ENCODE results near the gene KLF15. TPM values are rescaled to one million over a fixed set of nuclear protein-coding genes. Genes with fewer than 3 reads are reported as not detected.

The KLF15 gene
- total and polyA plus RNA-seq, 2 donors (not counting 1 experiment from before 2014, with no cell fraction given): 0.10 to 2.2 TPM

DNA sequence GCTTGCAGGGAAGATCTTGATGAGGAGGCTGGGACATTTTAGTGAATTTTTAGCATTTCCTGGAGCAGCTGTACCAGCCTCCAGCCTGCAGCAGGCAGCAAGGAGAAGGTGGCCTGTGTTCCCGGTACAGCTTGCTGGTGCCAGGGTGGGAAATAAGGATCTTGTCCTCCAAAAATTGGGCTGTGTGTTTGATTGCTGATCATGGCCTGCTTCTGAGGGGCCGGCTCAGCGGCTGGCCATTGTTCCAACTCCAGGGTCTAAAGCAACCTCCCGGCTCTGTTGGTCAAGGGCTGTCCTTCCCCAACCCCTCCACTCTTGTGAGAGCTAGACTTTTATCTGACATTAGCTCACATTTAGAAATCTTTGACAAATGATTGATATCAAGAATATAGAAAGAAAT is 42.5 kb upstream of the KLF15 start:
- no peaks in the 10 kb centered on the region for H3K36me3 ChIP-seq (replicated peaks in 1 of 2; ENCODE audit: control extremely low read depth in 1 of 2, control insufficient read depth in 1 of 2, extremely low read depth in 1 of 2, insufficient read depth in 2 of 2, low read length in 1 of 2)
- CTCF ChIA-PET: no interaction called here
- H3K27me3 ChIP-seq (replicated peaks in 1 of 4; ENCODE audit: control extremely low read depth in 1 of 4, control insufficient read depth in 3 of 4, insufficient read depth in 4 of 4, low read length in 3 of 4): peaks cover 0 to 5% (median 0%) of the 10 kb centered on the region in 4 experiments
- no peak overlapping the region for H2AFZ ChIP-seq (ENCODE audit: insufficient read depth, low read depth, low read length, poor library complexity, severe bottlenecking)
- no peak overlapping the region for H3K27ac ChIP-seq (ENCODE audit: low read length in 2 of 2)
- H3K4me3 Mint-ChIP-seq: no peak overlapping the region
- H3K9me3 ChIP-seq (ENCODE audit: control extremely low read depth in 1 of 3, control insufficient read depth in 2 of 3, insufficient read depth in 1 of 3, low read length in 2 of 3): peaks cover 0 to 33% (median 9%) of the 10 kb centered on the region in 3 donors
- ATAC-seq (ENCODE audit: low read depth): no peak
- 100% methylated on average over 3 of the region's 4 CpGs for WGBS (ENCODE audit: insufficient coverage)
- POLR2A ChIA-PET: no interaction called here
- DNase-seq: no peak
- H3K9me3 Mint-ChIP-seq (ENCODE audit: insufficient read depth): peaks cover 8% of the 10 kb centered on the region
- peaks cover 5% of the 10 kb centered on the region for H3K4me1 Mint-ChIP-seq
- H3K4me1 ChIP-seq (ENCODE audit: control insufficient read depth in 2 of 2, insufficient read depth in 2 of 2, low read length in 2 of 2): no peaks in the 10 kb centered on the region
- no peak for TF ChIP-seq EZH2 (IDR thresholded peaks at IDR 0.05; ENCODE audit: borderline replicate concordance, insufficient read depth, low read depth, low read length, poor library complexity, severe bottlenecking)
- TF ChIP-seq, protein P1, sequence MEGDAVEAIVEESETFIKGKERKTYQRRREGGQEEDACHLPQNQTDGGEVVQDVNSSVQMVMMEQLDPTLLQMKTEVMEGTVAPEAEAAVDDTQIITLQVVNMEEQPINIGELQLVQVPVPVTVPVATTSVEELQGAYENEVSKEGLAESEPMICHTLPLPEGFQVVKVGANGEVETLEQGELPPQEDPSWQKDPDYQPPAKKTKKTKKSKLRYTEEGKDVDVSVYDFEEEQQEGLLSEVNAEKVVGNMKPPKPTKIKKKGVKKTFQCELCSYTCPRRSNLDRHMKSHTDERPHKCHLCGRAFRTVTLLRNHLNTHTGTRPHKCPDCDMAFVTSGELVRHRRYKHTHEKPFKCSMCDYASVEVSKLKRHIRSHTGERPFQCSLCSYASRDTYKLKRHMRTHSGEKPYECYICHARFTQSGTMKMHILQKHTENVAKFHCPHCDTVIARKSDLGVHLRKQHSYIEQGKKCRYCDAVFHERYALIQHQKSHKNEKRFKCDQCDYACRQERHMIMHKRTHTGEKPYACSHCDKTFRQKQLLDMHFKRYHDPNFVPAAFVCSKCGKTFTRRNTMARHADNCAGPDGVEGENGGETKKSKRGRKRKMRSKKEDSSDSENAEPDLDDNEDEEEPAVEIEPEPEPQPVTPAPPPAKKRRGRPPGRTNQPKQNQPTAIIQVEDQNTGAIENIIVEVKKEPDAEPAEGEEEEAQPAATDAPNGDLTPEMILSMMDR (IDR thresholded peaks at IDR 0.05): no peak
- H3K27me3 Mint-ChIP-seq: peaks cover 28% of the 10 kb centered on the region
- H3K9ac ChIP-seq (ENCODE audit: low read length): no peak overlapping the region
- no peak overlapping the region for H3K27ac Mint-ChIP-seq
- intact Hi-C loops (cut with micrococcal nuclease): no loop called here
- no peaks in the 10 kb centered on the region for H3K79me2 ChIP-seq (ENCODE audit: control insufficient read depth, insufficient read depth, low read length)
- H4K20me1 ChIP-seq (ENCODE audit: control insufficient read depth, insufficient read depth, low read length, poor library complexity, severe bottlenecking): no peaks in the 10 kb centered on the region
- no peak overlapping the region for H3K4me2 ChIP-seq (replicated peaks; ENCODE audit: low read depth, low read length, poor library complexity, severe bottlenecking)
- no peak overlapping the region for H3K4me3 ChIP-seq (ENCODE audit: control extremely low read depth in 1 of 5, extremely low read depth in 1 of 5, insufficient read depth in 1 of 5, low read depth in 2 of 5, low read length in 4 of 5)

DNA sequence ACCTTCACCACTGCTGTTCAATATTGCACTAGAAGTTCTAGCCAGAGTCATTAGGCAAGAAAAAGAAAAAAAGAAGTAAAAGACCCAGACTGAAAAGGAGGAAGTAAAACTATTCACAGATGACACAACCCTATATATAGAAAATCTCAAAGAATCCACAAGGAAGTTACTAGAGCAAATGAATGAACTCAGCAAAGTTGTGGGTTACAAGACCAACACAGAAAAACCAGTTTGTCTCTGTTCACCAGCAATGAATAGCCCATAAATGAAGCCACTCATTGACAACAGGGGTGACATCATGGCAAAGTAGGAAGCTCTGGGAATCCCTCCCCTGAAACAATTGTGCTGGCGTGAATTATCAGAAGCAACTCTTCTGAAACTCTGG is 42.1 kb upstream of the KLF15 start:
- no peak for DNase-seq
- no peak overlapping the region for H3K27ac ChIP-seq (ENCODE audit: low read length in 2 of 2)
- no peak for ATAC-seq (ENCODE audit: low read depth)
- H3K9ac ChIP-seq (ENCODE audit: low read length): no peak overlapping the region
- no CpG with 5 or more reads among the region's 1 CpG for WGBS (ENCODE audit: insufficient coverage)
- no peak for TF ChIP-seq EZH2 (IDR thresholded peaks at IDR 0.05; ENCODE audit: borderline replicate concordance, insufficient read depth, low read depth, low read length, poor library complexity, severe bottlenecking)
- TF ChIP-seq, protein P1 (IDR thresholded peaks at IDR 0.05): no peak
- peaks cover 0 to 7% (median 0%) of the 10 kb centered on the region in 4 experiments for H3K27me3 ChIP-seq (replicated peaks in 1 of 4; ENCODE audit: control extremely low read depth in 1 of 4, control insufficient read depth in 3 of 4, insufficient read depth in 4 of 4, low read length in 3 of 4)
- intact Hi-C loops (cut with micrococcal nuclease): no loop called here
- no peaks in the 10 kb centered on the region for H3K79me2 ChIP-seq (ENCODE audit: control insufficient read depth, insufficient read depth, low read length)
- H4K20me1 ChIP-seq (ENCODE audit: control insufficient read depth, insufficient read depth, low read length, poor library complexity, severe bottlenecking): no peaks in the 10 kb centered on the region
- H3K27me3 Mint-ChIP-seq: peaks cover 28% of the 10 kb centered on the region
- POLR2A ChIA-PET: no interaction called here
- peaks cover 8% of the 10 kb centered on the region for H3K9me3 Mint-ChIP-seq (ENCODE audit: insufficient read depth)
- H3K4me3 ChIP-seq (ENCODE audit: control extremely low read depth in 1 of 5, extremely low read depth in 1 of 5, insufficient read depth in 1 of 5, low read depth in 2 of 5, low read length in 4 of 5): no peak overlapping the region
- no peak overlapping the region for H2AFZ ChIP-seq (ENCODE audit: insufficient read depth, low read depth, low read length, poor library complexity, severe bottlenecking)
- peaks cover 5% of the 10 kb centered on the region for H3K4me1 Mint-ChIP-seq
- CTCF ChIA-PET: no interaction called here
- H3K9me3 ChIP-seq (ENCODE audit: control extremely low read depth in 1 of 3, control insufficient read depth in 2 of 3, insufficient read depth in 1 of 3, low read length in 2 of 3): peaks cover 0 to 33% (median 9%) of the 10 kb centered on the region in 3 donors
- H3K4me1 ChIP-seq (ENCODE audit: control insufficient read depth in 2 of 2, insufficient read depth in 2 of 2, low read length in 2 of 2): no peaks in the 10 kb centered on the region
- no peak overlapping the region for H3K4me2 ChIP-seq (replicated peaks; ENCODE audit: low read depth, low read length, poor library complexity, severe bottlenecking)
- H3K4me3 Mint-ChIP-seq: no peak overlapping the region
- H3K36me3 ChIP-seq (replicated peaks in 1 of 2; ENCODE audit: control extremely low read depth in 1 of 2, control insufficient read depth in 1 of 2, extremely low read depth in 1 of 2, insufficient read depth in 2 of 2, low read length in 1 of 2): no peaks in the 10 kb centered on the region
- peak overlapping the region; percentile 16 for H3K27ac Mint-ChIP-seq

Measured in B cell (primary cell).